Measurements from ENCODE around the gene SDR42E2.

DNA sequence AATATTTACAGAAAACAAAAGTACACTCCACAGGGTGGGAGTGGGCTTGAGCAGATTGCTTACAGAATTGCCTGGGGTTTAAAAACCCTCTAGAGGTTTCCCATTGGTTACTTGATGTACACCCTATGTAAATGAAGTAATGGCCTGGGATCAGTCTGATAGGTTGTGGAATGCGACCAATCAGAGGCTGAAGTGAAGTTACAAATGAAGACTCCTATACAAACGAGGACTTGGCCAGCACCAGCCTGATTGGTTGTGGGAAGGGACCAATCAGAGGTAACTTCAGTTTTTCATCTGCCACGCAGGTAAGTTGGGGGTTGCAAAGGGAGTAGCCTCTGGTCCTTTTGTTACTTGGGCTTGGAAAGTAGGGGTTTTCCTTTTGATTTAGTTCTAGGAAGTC lies 52.6 kb downstream of the SDR42E2 start:
- TF ChIP-seq, protein P1, sequence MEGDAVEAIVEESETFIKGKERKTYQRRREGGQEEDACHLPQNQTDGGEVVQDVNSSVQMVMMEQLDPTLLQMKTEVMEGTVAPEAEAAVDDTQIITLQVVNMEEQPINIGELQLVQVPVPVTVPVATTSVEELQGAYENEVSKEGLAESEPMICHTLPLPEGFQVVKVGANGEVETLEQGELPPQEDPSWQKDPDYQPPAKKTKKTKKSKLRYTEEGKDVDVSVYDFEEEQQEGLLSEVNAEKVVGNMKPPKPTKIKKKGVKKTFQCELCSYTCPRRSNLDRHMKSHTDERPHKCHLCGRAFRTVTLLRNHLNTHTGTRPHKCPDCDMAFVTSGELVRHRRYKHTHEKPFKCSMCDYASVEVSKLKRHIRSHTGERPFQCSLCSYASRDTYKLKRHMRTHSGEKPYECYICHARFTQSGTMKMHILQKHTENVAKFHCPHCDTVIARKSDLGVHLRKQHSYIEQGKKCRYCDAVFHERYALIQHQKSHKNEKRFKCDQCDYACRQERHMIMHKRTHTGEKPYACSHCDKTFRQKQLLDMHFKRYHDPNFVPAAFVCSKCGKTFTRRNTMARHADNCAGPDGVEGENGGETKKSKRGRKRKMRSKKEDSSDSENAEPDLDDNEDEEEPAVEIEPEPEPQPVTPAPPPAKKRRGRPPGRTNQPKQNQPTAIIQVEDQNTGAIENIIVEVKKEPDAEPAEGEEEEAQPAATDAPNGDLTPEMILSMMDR (IDR thresholded peaks at IDR 0.05): no peak
- no peak for TF ChIP-seq POLR2A (IDR thresholded peaks at IDR 0.05; ENCODE audit: low read depth)
- no peak for TF ChIP-seq POLR2AphosphoS5 (IDR thresholded peaks at IDR 0.05)

Measured in esophagus muscularis mucosa (tissue), 3 donors.